Measurements from ENCODE around the gene VAMP8. TPM values are rescaled to one million over a fixed set of nuclear protein-coding genes. Genes with fewer than 3 reads are reported as not detected.

VAMP8 gene
- total RNA-seq, 1 experiment from 2014 or later: 52.0 TPM

- Mint-ChIP-seq H3K4me1 (peaks cover 6% of the 10 kb centered on the region), H3K36me3 (peaks cover 7% of the 10 kb centered on the region), H3K4me3 (peak within 1 kb of the TSS; percentile 94), H3K27me3 (ENCODE audit: low read depth) (peaks cover 8% of the 10 kb centered on the region), H3K9me3 (no peaks in the 10 kb centered on the region), H3K27ac (peak within 1 kb of the TSS; percentile 98)
- ATAC-seq (peak; percentile 97), DNase-seq (ENCODE audit: low spot score) (peak; percentile 98)
- TF ChIP-seq ZSCAN18 (CRISPR knock-in tag; IDR thresholded peaks at IDR 0.05) (no peak), TEAD1 (CRISPR knock-in tag; IDR thresholded peaks at IDR 0.05) (peak; percentile 72), USF1 (CRISPR knock-in tag; IDR thresholded peaks at IDR 0.05) (peak; percentile 45; the same call in 1 of the 2 replicates), FOXK1 (CRISPR knock-in tag; IDR thresholded peaks at IDR 0.05) (peak; percentile 85), RELA (CRISPR knock-in tag; IDR thresholded peaks at IDR 0.05; ENCODE audit: borderline replicate concordance) (no peak), CDX4 (CRISPR knock-in tag; IDR thresholded peaks at IDR 0.05; ENCODE audit: borderline replicate concordance) (no peak), E2F5 (CRISPR knock-in tag; IDR thresholded peaks at IDR 0.05) (peak; percentile 57; the same call in 1 of the 2 replicates), ZNF263 (CRISPR knock-in tag; IDR thresholded peaks at IDR 0.05; ENCODE audit: low read depth) (0 out of 2 replicates have a peak, but pooled peaks have one; percentile 16), KAT7 (CRISPR knock-in tag; IDR thresholded peaks at IDR 0.05; ENCODE audit: borderline replicate concordance) (peak; percentile 38; the same call in 1 of the 2 replicates), CREB1 (CRISPR knock-in tag; IDR thresholded peaks at IDR 0.05) (peak; percentile 32; the same call in 1 of the 2 replicates), ZNF317 (CRISPR knock-in tag; IDR thresholded peaks at IDR 0.05; ENCODE audit: borderline replicate concordance, low read depth) (no peak), MAX (CRISPR knock-in tag; IDR thresholded peaks at IDR 0.05) (peak; percentile 67; the same call in 1 of the 2 replicates), CREM (CRISPR knock-in tag; IDR thresholded peaks at IDR 0.05) (peak; percentile 90; the same call in 1 of the 2 replicates), ZNF232 (CRISPR knock-in tag; IDR thresholded peaks at IDR 0.05) (no peak), MXD4 (CRISPR knock-in tag; IDR thresholded peaks at IDR 0.05; ENCODE audit: borderline replicate concordance) (no peak), EMX1 (CRISPR knock-in tag; IDR thresholded peaks at IDR 0.05) (no peak), IRF1 (CRISPR knock-in tag; IDR thresholded peaks at IDR 0.05) (0 out of 2 replicates have a peak, but pooled peaks have one; percentile 47), ETV6 (CRISPR knock-in tag; IDR thresholded peaks at IDR 0.05) (peak; percentile 94), FOXP4 (CRISPR knock-in tag; IDR thresholded peaks at IDR 0.05) (peak; percentile 17; the same call in 1 of the 2 replicates), SP1 (CRISPR knock-in tag; conservative IDR thresholded peaks at IDR 0.05) (peak; percentile 87)
- ChIA-PET CTCF (interaction anchor here (0.8 to 2.6 kb wide), 8 partner anchors 11 to 143 kb away, joined by 3 to 26 read pairs (median 4); partner anchors contain the start of genes RNF181, SH2D6 and VAMP8), POLR2A (interaction anchor here (0.6 to 4.1 kb wide), 14 partner anchors 9 to 532 kb away, joined by 3 to 19 read pairs (median 4); partner anchors contain the start of genes C2orf68, MAT2A and SH2D6)
These were observed 15.8 kb upstream of the VAMP8 start, which contains the start of gene GGCX for GRCh38 chr2:85561280-85562212. Gene GGCX, minus strand, starts transcription at chr2:85561493. Its CDS starts 65 bp downstream, at chr2:85561428.
